ENCODE measurements around the gene WBP2NL.

DNA sequence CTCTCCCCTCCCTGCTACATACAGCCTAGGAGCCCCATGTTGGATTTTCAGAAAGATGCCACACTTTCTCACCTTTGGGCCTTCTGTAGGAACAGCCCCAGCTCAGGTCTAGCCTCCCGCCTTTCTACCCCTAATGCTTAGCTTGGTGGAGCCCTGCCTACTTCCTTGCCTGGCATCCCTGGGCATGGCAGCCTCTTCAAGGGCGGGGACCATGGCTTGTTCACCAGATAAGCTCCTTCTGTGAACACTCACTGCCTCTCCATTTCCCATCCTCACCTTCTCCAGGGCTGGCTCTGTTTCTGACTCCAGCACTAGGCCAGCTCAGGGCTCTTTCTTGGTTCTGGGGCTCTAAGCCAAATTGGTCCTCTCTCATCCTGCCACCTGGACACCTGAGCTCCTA, 28.0 kb upstream of the WBP2NL start:
- no peak for TF ChIP-seq POLR2AphosphoS5 (IDR thresholded peaks at IDR 0.05; ENCODE audit: low read depth, low read length)
- no peak for TF ChIP-seq TAF1 (IDR thresholded peaks at IDR 0.05; ENCODE audit: borderline replicate concordance, insufficient read depth, low read length)
- TF ChIP-seq, protein P1, sequence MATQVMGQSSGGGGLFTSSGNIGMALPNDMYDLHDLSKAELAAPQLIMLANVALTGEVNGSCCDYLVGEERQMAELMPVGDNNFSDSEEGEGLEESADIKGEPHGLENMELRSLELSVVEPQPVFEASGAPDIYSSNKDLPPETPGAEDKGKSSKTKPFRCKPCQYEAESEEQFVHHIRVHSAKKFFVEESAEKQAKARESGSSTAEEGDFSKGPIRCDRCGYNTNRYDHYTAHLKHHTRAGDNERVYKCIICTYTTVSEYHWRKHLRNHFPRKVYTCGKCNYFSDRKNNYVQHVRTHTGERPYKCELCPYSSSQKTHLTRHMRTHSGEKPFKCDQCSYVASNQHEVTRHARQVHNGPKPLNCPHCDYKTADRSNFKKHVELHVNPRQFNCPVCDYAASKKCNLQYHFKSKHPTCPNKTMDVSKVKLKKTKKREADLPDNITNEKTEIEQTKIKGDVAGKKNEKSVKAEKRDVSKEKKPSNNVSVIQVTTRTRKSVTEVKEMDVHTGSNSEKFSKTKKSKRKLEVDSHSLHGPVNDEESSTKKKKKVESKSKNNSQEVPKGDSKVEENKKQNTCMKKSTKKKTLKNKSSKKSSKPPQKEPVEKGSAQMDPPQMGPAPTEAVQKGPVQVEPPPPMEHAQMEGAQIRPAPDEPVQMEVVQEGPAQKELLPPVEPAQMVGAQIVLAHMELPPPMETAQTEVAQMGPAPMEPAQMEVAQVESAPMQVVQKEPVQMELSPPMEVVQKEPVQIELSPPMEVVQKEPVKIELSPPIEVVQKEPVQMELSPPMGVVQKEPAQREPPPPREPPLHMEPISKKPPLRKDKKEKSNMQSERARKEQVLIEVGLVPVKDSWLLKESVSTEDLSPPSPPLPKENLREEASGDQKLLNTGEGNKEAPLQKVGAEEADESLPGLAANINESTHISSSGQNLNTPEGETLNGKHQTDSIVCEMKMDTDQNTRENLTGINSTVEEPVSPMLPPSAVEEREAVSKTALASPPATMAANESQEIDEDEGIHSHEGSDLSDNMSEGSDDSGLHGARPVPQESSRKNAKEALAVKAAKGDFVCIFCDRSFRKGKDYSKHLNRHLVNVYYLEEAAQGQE (IDR thresholded peaks at IDR 0.05; ENCODE audit: insufficient read depth in 1 of 2, low read depth in 2 of 2, low read length in 2 of 2) = no peak
- no peak for TF ChIP-seq SIN3A (IDR thresholded peaks at IDR 0.05; ENCODE audit: borderline replicate concordance, insufficient read depth, low read length)
- TF ChIP-seq FOXP2 (optimal IDR thresholded peaks at IDR 0.05; ENCODE audit: borderline replicate concordance, extremely low read depth, extremely low read length, insufficient read depth) = no peak

Data from PFSK-1 (cell line).